Suprapubic skin (tissue), 3 donors: ENCODE measurements around the gene TUT1.

Experiments used
- CTCF ChIP-seq, 2 donors: fragments of 200-600 bp in 1 of 2; fragments of 450-650 bp in 1 of 2; sonication (generic) in 1 of 2; IDR thresholded peaks; one replicate each; pipeline ENCODE4 v1.5.1; 2016 to 2019; ENCODE audit warnings: antibody characterized with exemption in 2 of 2, mild to moderate bottlenecking in 1 of 2, moderate library complexity in 1 of 2
- EP300 ChIP-seq: sonication (generic); formaldehyde crosslinking; IDR thresholded peaks from one replicate; pipeline ENCODE4 v1.6.1; 2017; ENCODE audit warnings: antibody characterized with exemption

GRCh38 chr11:62602141-62603071 lies 11.1 kb upstream of the TUT1 start:
- TF ChIP-seq CTCF (IDR thresholded peaks at IDR 0.05): no peak
- no peak for TF ChIP-seq EP300
